HG02759 (cell line): ENCODE results near the gene TMC3.
"Not testable (repeated sequence)": the region's sequence is repeated elsewhere in the genome, so short reads cannot be mapped to it uniquely, and the experiment has no call there.

ENCODE experiments used
- ATAC-seq: cut with Tn5 transposase; IDR thresholded peaks from one replicate; pipeline ENCODE4 v1.9.1; 2021; ENCODE audit warnings: mild to moderate bottlenecking, moderate library complexity; ENCODE audit not compliant: unreplicated experiment

TMC3 gene

DNA sequence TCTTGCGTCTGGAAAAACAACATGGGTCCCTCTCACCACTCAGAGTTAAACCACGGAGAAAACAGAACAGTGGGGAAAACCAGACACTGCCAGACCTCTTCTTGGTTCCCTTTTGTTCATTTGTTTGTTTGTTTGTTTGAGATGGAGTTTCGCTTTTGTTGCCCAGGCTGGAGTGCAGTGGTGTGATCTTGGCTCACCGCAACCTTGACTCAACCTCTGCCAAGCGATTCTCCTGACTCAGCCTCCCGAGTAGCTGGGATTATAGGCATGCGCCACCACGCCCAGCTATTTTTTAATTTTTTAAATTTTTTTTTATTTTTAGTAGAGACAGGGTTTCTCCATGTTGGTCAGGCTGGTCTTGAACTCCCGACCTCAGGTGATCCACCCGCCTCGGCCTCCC lies 25.3 kb downstream of the TMC3 start:
- not testable (repeated sequence) for ATAC-seq

DNA sequence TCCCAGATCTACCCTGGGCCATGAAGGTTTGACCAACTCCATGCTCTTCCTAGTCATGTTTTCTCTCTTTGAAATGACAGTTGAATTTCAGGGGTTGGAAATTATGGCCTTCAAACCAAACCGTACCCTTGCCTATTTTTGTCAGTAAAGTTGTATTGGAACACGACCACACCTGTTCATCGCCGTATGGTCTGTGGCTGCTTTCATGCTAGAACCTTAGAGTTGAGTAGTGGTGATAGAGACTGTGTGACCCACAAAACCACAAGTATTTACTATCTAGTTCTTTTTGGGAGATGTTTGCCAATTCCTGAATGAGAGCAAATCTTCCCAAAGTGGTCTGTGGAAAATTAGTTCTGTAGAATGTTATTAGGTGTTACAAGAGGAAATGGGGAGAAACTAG lies 26.1 kb downstream of the TMC3 start:
- no peak for ATAC-seq

DNA sequence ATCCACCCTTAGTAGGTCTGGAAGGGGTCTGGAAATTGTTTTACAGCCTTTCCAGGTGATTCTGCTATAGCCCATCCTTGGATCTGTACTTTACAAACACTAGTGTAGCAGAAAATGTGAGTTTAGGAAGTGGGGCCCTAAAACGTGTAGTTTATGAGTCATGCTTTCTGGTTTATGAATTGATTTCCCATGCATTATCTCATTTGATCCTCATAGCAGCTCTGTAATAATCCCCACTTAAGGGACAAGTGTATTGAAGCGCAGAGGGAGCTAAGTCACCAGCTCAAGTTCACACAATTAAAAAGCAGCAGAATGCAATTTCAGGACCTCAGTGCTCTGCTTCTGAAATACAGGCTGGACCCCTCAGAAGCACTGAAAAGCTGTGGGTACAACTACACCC lies 27.4 kb downstream of the TMC3 start:
- ATAC-seq, result no peak

DNA sequence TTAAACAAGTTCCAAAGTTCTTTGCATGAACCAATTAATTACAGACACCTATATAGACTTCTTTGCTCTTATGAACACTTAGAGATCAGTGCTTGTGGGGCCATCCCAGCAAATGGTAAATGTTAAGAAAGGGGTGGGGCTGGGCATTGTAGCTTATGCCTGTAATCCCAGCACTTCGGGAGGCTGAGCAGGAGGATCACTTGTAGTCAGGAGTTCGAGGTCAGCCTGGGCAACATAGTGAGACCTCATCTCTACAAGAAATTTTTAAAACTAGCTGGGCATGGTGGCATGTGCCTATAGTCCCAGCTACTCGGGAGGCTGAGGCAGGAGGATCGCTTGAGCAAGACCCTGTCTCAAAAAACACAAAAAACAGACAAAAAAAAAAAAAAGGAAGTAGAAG lies 30.6 kb downstream of the TMC3 start:
- ATAC-seq, result no peak

DNA sequence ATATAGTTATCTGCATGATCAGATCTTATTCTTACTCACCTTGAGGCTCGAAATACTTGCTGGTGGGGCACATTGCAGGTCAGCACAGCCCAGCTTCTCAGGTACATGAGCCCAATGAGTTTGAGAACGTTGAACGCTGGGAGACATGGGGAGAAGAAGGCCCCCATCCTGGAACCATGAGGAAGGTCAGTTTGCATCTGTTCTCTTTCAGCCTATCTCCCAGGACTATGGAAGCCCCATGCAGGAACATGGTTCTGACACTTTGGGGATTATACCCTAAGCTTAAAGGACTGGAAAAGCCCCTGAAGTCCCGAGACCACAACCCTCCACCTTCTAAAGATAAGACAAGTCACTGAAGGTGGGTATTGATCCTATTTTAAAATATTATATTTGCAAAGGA lies 32.7 kb downstream of the TMC3 start:
- no peak for ATAC-seq

DNA sequence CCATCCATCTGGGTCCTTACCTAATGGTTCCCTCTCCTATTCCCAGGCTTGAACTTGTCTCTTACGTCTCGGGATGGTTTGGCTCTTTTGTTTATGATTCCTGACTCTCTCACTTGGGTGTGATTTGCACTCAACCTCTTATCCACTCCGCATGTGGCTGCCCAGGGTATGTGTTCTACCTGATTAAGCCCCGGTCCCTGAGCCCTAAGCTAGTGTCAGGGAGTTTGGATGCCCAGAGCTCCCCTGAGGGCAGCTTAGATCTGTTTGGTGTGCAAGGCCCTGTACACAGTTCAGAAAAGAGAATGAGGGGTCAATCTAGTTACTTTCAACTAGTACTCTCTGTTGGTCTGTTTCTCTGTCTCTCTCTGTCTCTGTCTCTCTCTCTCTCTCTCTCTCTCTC lies 34.2 kb downstream of the TMC3 start:
- ATAC-seq, result no peak

DNA sequence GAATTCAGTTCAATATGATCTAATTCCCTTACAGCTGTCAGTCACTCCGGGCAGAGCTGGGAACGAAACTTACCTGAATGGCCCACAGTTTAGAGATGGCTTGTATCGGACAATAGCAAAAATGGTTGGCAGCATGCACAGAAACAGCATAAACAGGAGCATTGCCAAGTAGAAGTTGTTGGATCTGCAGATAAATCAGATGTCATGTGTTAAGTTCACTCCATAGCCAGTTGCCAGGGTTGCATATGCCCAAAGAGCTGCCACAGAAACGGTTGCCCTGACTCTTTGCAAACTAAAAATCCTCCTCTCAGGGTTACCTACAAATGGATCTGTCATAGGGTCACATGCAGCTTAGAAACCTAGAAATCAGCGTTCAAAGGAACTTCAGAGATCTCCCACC lies 34.7 kb downstream of the TMC3 start:
- ATAC-seq, result no peak

DNA sequence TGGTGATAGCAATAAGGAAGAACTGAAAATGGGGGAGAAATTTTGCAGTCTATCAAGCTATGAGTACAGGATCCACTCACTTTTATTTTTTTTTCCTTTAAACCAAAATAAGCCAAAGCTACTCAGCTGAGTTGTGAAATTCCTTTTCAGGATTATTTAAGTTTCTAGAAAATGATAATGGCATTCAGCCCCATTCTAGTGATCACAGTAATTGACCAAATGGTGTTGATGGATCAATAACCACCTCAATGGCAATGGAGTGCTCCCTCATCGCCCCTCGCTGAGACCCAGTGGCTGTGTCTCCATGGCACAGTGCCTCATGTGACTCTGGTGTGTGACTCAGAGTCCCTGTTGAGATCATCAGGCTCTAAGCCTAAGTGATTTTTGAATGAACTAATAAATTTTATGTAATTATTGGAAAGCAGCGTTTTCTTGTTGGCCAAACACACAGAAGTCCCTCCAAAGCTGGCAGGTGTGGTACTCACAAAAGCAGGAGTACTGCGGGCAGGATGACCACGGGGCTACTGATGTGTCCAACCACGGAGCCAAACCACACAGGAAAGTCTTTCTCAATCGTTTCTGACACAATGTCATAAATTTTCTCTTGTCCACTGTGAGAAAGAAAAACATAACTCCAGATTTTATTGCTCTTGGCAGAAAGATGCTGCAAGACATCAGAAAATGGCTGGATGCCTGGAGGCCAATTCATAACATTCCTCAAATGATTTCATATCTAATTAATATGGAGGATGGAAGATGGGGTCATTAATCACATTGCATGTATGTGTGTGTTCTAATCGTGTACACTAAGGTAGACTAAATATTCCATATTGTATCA lies 35.6 kb downstream of the TMC3 start:
- no peak for ATAC-seq

DNA sequence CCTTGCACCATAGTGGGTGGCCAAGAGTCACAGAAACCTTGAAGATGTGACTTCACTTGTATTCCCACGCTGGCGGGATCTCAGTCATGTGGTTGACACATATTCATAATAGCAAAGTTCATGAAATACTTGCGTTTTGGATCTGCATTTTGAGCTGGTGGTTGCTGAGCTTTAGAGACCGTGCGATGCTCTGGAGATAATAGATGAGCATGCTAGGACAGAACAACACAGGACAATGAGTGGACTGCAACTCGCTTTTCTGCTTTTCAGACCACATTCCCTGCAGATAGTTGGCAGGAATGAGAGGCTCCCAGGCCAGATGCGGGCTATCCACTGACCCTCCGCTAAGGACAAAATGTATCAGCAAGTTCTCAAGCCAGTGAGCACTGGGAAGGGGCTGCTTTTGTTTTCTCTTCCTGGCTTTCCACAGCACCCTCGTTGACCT lies 36.3 kb downstream of the TMC3 start:
- no peak for ATAC-seq

DNA sequence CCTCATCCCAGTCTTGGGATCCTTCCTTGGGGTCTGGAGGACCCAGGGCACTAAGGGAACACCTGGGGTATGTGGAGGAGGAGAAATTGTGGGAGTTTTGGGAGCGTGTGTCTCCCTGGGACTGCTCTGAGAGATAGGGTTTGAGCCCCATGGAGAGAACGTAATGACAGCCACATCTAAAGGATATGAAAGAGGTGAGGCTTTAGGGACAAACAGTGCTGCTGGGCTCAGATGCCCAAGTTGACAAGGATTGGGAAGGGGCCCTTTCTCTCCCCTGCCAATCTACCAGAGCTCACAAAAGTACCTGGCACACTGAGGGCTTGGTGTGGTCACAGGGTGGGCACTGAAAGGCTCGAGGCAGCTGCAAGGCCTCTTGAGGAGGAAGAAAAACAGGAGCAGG lies 36.8 kb downstream of the TMC3 start:
- ATAC-seq, result no peak

DNA sequence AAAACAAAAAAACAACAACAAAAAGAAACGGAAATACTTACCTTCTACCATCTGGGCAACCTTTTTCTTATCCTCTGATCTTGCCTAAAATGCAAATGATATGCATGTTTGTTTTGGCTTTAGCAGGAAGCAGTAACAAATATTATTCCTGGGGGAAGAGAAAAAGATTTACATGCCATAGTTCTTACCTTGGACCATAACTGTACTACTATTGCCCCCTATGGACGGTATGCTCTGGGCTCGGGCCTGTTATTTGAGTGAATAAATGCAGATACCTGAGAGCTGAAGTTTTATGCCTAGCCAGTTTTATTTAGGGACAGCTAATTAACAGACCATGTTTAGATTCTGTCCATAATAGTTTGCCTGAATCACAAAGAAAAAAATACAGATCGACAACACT lies 37.4 kb downstream of the TMC3 start:
- no peak for ATAC-seq

DNA sequence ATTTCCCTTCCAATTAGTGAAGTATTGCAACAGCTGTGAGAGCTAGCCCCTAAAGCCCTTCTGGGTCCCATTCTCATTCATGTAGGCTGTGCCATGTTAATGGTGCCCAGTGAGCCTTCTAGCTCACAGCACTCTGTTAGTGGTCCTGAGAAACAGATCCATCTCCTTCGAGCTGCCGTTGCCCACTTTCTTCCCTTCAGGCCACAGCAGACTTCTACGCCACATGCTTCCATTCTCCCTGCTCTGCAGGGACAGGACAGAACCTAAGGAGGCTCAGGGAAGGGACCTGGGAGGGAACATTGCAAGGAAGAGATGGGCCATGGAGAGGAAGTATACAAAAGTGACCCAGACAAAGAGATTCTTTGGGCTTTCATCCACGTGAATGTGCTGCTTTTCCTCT lies 38.4 kb downstream of the TMC3 start:
- no peak for ATAC-seq

DNA sequence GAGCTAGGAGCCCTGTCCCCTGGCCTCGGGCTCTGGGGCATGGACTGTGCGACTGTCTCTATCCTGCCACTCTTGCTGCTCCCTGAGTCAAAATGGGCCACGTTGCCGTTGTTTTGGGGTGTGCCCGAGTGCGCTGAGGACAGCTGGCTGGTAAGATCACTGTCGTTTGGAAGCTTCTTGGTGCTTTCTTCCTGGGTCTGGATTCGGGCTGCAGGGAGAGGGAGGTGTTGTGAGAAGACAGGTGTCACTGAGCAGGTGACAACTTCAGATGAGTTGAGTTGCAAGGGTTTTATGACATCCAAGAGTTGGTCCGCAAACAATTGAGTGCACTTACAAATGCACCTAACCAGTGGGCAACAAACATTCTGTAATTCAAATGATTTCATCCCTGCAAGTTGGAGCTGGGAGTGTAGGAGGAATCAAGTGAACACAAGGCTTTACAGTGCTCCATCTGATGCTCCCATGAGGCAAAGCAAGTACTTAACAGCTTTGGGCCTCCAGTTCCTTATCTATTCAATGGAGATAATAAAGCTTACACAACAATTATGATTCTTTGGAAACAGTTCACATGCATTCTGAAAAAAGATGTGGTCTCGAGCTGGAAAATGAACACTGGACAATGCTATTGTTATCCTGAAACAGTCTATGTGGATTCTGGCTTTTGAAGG lies 39.1 kb downstream of the TMC3 start:
- no peak for ATAC-seq

DNA sequence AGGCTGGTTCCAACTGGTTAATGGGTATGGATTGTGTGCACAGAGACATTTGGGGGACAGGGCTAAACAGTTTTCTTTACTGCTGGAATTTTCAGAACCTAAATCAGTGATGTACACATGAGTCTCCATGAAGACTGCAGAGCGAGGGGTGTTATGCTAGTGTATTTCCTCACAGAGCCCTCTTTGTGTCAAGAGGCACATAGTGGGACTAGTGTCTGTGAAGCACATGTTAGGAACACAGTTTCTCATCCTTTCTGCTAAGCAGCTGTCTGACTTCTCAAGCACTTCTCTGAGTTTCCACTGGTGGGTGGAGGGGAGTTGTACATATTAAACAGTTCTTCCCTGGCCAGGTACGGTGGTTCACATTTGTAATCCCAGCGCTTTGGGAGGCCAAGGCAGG lies 40.6 kb downstream of the TMC3 start:
- no peak for ATAC-seq

DNA sequence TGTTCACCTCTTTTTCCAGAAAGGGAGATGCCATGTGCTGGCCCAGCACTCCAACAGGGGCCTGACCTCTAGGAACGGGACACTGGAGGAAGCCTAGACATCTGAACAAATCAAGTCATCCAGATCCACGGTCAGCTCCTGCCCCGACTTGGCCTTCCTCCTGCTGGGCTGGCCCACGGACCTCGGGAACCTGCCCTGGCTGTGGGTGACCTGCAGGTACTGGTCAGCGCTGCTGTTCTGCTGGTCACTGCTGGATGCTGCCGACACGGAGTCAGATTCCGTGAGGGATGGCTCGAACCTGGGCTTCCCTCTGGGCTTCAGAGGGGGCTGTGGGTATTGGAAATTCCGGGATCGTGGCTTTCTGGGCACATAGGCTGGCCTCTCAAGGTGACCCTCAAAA lies 41.7 kb downstream of the TMC3 start:
- ATAC-seq, result no peak

DNA sequence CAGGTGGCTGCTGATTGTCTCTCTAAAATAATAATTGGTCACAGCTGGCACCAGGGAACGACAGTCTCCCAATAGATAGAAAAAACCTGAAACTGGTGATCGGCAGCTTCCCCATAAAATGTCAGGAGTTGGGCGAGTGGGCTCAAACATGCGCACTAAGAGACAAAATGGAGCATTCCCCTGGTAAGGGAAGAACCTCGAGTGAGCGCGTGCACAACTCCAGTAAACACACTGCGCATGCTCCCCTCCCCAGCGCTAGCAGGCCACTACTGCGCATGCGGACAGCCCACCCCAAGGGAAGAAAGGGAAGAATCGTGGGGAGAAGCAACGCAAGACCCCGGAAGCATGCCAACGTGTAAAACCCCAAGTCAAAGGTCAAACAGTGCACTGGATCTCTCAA lies 42.4 kb downstream of the TMC3 start:
- ATAC-seq, result no peak

DNA sequence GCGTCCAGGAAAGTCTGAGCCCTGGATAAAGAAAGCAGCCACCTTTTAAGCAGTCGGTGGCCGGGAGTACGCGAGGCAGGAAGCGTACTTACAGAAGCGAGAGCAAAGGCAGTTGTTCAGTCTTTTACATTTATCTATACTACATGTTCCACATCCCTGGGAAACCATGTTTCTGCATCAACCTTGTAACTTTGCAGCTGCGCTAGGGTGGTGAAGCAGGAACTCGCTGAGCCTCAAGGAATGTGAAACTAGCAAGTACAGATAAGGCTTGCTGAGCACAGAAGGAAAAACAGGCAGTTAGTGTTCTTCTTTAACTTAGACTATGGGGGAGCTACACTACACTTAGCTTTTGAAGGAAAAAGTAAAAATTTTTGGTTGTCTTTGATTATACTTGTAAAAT lies 42.9 kb downstream of the TMC3 start:
- not testable (repeated sequence) for ATAC-seq

DNA sequence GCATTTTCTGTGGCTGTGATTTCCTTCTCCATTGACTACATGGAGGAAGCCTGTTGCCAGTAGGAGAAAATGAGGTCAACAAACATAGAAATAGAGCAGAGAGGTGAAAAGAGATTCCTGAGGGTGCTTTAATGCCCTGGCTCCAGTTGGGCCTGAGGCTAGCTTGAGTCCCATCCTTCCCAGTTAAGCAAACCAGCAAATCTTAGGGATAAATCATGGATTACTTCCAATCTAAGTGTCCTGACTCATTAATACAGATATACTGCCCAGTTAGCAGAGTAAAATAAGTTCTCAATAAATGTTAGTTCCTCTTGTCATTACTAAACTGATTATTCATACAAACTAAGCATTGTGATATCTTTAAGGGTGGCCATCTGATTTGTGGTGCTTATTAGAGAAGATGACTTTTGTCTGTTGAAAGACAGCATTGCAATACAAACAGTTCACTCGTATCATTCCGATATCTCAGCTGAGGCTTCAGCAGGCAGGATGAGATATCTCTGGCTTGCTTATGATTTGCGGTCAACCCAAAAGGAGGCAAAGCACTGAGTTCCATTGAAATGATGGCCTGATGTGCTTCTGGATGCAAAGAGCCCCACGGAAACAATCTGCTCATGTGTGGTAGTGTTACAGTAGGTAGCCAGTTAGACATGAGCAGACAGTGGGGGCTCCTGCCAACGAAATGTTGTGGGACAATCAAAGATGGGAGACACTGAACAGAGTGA lies 43.5 kb downstream of the TMC3 start:
- no peak for ATAC-seq

DNA sequence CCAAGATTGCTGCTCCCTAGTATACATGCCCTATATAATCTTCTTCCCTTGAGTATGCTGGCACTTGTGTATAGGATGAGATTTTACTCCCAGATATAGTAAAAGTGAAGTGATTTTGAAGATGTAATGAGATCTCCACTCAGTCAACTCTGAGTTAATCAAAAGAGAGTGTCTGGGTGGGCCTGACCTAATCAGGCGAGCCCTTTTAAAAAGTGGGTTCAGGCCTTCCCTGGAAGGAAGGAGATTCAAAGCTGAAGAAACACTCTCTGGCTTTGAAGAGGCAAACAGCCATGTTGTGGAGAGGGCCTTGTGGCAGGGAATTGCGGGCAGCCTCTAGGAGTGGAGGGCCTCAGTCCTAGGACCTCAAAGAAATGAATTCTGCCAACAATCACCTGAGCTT lies 44.6 kb downstream of the TMC3 start:
- ATAC-seq, result no peak

DNA sequence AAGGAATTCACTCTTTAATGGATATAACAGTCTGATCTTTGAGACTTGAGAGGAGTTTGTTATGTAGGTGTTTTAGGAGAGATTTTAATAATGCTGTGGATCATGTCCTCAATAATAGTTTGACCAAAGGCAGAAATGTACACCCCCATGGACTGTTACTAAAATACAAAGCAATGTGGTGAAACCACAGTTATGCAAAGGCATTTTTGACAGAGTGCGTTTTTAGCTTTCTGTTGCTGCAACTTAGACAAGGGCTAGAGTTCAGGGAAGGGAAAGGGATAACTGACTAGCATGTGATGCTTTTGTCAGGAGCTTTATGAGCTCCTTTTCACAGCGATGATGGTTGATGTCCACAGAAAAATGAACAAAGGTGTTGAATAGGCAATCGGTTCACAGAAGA lies 46.5 kb downstream of the TMC3 start:
- no peak for ATAC-seq

DNA sequence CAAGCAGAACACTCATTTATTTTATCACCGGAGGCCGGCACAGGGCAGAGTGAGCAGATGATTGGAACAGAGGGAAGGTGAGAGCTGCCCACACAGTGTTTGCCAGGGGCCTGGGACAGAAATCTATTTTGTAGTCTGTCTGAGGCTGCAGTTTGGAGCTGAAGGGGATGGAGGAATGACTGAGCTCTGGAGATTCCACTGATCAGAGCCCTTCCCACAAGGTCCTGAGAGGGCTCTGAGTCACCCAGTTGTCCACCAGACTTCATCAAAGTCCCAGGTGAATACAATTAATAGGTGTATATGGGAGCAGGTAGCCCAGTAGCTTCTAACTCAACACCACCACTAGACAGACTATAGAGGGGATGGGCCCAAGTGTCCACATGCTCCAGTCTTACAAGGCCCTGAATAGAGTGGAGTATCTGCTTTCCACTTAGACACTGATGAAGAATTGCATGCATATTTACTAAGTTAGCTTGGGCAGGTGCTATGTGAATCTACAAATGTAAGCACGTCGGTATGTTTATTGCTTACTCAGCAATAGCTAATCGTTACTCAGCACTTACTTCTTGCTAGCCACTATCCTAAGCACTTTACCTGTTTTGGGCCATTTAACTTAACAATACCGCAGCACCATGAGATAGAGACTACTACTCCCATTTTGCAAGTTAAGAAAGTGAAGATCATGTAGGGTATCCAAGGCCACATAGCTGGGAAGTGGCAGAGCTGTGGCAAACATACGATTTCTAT lies 47.4 kb downstream of the TMC3 start:
- ATAC-seq, result no peak
